HK-2 (cell line): ENCODE data around the gene SLC16A10.
"Not testable (repeated sequence)": the region's sequence is repeated elsewhere in the genome, so short reads cannot be mapped to it uniquely, and the experiment has no call there.

ENCODE experiments used
- DNase-seq: peaks from one replicate; pipeline ENCODE4 v3.0.0-alpha.2; 2018; ENCODE audit not compliant: unreplicated experiment

Gene SLC16A10

DNA sequence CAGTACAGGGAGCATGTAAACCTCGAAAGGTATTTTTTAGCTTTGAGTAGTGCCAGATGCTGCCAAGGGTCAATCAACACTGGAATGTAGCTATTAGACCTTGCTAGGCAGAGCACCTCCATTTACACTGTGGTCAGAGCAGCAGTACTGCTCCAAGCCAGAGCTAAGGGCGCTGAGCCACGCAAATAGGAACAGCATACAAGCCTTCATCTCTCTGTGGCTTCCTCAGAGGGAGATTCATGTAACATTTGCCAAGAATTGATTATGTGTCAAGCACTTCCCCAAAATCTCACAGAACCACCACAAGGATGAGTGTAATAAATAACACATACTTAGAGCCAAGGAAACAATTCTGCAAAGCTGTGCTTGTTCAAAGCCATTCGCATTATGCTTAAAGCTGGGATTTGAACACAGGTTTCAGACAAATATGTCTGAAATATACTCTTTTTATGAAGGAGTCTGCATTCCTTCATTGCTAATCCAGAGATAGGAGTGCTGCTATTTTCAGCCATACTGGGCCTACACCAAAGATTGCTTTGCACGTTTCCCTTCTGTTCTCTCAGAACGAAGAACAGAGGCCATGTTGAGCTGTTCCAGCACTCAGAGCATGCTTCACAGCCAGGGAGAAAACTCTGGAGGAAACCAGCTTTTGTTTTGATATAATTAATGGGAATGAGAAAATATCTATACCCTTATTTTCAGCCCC is 97.7 kb downstream of the SLC16A10 start:
- DNase-seq = no peak

DNA sequence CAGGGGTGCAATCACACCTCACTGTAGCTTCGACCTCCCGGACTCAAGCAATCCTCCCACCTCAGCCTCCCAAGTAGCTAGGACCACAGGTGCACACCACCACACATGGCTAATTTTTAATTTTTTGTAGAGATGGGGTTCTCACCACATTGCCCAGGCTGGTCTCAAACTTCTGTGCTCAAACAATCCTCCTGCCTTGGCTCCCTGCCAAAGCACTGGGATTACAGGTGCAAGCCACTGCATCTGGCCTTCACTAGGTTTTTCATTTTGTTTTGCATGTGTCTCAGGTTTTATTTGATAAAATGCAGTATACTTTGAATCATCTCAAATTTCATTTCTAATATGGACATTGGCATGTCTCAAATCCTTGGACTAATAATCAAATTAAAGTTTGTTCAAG is 98.7 kb downstream of the SLC16A10 start:
- DNase-seq = no peak

DNA sequence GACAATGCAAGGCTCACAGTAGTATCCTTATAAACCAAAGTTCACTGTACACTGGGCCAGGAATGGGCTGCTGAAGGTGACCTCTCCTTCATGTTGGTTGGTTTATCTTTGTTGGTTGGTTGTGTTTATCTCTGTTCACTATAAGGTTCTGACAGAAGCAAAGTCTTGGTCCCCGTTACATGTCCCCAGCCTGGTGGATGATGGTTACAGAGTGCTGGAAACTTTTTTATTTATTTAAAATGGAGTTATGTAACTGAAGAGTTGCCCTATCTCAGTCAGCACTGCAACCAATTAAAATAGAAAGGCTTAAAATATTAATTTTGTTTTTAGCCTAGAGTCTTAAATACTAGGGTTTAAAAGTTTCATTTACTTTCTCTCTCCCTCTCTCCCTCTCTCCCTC is 100.6 kb downstream of the SLC16A10 start:
- no peak for DNase-seq

DNA sequence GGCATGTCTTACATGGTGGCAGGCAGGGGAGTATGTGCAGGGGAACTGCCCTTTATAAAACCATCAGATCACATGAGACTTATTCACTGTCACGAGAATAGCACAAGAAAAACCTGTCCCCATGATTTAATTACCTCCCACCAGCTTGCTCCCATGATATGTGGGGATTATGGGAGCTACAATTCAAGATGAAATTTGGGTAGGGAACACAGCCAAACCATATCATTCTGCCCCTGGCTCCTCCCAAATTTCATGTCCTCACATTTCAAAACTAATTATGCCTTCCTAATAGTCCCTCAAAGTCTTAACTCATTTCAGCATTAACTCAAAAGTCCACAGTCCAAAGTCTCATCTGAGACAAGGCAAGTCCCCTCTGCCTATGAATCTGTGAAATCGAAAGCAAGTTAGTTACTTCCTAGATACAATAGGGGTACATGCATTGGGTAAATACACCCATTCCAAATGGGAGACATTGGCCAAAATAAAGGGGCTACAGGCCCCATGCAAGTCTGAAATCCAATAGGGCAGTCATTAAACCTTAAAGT is 102.4 kb downstream of the SLC16A10 start:
- DNase-seq = not testable (repeated sequence)

- no peak for DNase-seq
Measured at GRCh38 chr6:111190637-111191036, 103.3 kb downstream of the SLC16A10 start.

GRCh38 chr6:111191136-111191535 is 103.8 kb downstream of the SLC16A10 start:
- DNase-seq = not testable (repeated sequence)

GRCh38 chr6:111192911-111193555 is 105.7 kb downstream of the SLC16A10 start:
- no peak for DNase-seq

- no peak for DNase-seq
Measured at GRCh38 chr6:111195656-111196055, 108.4 kb downstream of the SLC16A10 start.

GRCh38 chr6:111198841-111199240 is 111.5 kb downstream of the SLC16A10 start:
- no peak for DNase-seq

- no peak for DNase-seq
Measured at GRCh38 chr6:111199935-111200334, 112.6 kb downstream of the SLC16A10 start.

DNA sequence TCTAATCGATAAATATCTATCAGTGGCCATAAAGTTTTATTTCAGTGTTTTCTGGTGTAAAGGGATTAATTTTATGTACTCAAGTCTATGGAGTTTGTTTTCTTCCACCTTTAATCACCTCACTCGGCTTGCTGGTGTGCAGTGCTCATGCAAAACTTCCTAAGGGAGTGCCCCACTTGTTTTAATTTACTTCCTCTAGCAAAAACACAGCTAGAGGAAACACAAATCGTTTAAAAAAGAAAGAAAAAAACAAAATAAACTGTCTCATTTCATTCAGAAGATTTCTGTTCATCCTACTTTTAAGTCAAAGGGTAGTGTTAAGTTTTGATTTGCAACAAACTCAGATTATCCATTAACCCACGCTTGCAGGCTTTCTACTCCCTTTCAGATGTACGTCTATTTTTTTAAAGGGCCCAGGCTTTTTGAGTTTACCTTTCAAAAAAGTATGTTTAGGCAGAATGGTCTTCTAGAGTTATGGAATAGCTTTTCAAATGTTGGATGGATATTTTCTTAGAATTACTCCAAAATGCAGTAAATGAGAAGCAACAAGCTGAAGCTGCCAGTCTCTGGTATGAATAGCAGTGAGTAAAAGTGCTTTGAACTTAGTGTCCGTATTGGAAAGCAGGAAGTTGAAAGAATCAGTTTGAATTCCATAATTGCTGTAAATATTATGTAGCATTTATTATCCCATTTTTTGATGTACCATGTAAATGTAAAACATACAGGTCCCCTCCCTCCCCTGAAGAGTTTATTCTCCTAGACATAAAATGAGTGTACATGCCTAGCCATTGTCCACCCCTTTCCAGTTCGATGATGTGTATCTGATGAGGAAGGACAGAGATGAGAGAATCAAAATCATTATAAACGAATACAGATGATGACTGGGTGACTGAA is 113.3 kb downstream of the SLC16A10 start:
- DNase-seq = no peak

DNA sequence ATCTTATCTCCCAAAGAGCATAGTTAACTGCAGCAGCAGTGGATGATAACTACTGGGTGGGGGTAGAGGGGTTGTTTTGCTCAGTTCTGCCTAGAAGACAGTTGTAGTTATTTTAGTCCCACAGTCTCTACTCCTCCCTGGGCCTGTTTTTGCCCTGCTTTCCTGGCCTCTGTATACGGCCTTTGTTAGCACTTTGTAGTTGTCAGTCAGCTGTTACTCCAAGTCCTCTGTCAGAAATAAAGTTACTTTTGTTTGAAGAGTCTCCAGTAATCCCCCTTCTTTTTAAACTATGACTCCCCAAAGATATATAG is 113.9 kb downstream of the SLC16A10 start:
- DNase-seq = no peak

DNA sequence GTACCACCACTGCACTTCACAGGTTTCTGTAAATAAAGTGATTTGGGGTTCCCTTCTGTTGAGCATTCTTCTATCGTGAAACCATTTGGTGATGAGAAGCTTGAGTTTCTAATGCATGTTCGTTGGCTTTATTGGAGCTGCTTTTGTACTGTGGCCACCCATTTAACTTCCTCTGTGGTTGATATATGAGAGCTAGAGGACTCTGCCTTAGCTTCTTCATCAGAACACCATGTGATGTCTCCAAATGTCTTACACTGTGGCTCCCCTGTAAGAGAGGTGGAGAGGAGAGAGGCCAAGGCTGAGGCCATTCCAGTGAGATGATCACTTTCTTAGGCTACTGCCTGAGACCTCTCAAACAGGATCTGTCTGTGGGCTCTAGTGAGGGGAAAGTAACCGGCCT is 114.5 kb downstream of the SLC16A10 start:
- DNase-seq = no peak

- not testable (repeated sequence) for DNase-seq
Measured at GRCh38 chr6:111203539-111203938, 116.2 kb downstream of the SLC16A10 start.

GRCh38 chr6:111204305-111204704 is 117.0 kb downstream of the SLC16A10 start:
- no peak for DNase-seq

DNA sequence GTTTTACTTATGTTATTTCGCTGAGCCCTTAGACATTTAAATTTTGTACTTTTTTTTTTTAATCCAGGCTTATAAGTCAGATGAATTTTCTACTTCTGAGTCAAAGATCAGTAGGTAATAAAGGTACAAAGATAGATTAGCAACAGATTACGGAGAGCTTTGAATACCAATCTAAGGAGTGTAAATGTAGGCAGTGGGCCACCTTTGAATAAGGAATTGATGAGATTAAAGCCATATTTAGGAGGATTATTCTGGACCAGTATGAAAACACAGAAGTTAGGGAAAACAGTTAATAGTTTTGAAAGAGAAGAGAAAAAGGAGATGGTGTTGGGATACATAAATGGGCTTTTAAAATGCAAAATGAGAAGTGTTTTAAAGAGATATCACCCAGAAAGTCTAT is 117.6 kb downstream of the SLC16A10 start:
- DNase-seq = no peak

GRCh38 chr6:111205502-111205901 is 118.2 kb downstream of the SLC16A10 start:
- no peak for DNase-seq

GRCh38 chr6:111207141-111207858 is 120.0 kb downstream of the SLC16A10 start:
- DNase-seq = no peak

DNA sequence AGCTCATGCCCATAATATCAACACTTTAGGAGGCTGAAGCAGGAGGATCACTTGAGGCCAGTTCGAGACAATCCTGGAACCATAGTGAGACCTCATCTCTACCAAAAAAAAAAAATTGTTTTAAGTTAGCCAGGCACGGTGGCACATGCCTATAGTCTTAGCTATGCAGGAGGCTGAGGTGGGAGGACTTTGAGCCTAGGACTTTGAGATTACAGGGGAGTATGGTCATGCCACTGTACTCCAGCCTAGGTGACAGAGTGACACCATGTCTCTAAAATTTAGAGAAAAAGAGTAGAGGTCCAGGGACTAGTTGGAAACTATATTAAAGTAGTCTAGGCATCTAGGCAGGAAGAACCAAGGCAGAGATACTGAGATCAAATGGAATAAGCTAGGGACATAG is 121.6 kb downstream of the SLC16A10 start:
- no peak for DNase-seq

- peak; percentile 7 for DNase-seq
Measured at GRCh38 chr6:111210194-111210728, 123.0 kb downstream of the SLC16A10 start.

GRCh38 chr6:111211411-111212030 is 124.2 kb downstream of the SLC16A10 start:
- no peak for DNase-seq
